ENCODE data around the gene TIGD4. TPM values are rescaled to one million over a fixed set of nuclear protein-coding genes. Genes with fewer than 3 reads are reported as not detected.

Gene TIGD4
- total and polyA plus RNA-seq, 4 donors = 0.02 to 0.42 (median 0.23) TPM

GRCh38 chr4:152719801-152720556 lies 59.6 kb downstream of the TIGD4 start:
- no peak for TF ChIP-seq SP1 (IDR thresholded peaks at IDR 0.05)
- no peak for TF ChIP-seq EGR1 (IDR thresholded peaks at IDR 0.05; ENCODE audit: low read depth in 2 of 2)
- no peak for TF ChIP-seq ATF3 (IDR thresholded peaks at IDR 0.05)
- no peak for TF ChIP-seq MAX (IDR thresholded peaks at IDR 0.05)
- TF ChIP-seq, protein P1, sequence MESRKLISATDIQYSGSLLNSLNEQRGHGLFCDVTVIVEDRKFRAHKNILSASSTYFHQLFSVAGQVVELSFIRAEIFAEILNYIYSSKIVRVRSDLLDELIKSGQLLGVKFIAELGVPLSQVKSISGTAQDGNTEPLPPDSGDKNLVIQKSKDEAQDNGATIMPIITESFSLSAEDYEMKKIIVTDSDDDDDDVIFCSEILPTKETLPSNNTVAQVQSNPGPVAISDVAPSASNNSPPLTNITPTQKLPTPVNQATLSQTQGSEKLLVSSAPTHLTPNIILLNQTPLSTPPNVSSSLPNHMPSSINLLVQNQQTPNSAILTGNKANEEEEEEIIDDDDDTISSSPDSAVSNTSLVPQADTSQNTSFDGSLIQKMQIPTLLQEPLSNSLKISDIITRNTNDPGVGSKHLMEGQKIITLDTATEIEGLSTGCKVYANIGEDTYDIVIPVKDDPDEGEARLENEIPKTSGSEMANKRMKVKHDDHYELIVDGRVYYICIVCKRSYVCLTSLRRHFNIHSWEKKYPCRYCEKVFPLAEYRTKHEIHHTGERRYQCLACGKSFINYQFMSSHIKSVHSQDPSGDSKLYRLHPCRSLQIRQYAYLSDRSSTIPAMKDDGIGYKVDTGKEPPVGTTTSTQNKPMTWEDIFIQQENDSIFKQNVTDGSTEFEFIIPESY (IDR thresholded peaks at IDR 0.05) = no peak
- no peak for TF ChIP-seq NR2F2 (IDR thresholded peaks at IDR 0.05)
- TF ChIP-seq RXRA (IDR thresholded peaks at IDR 0.05) = no peak
- no peak for TF ChIP-seq JUND (IDR thresholded peaks at IDR 0.05)
- no peak for TF ChIP-seq RAD21 (IDR thresholded peaks at IDR 0.05)
- TF ChIP-seq FOXA2 (IDR thresholded peaks at IDR 0.05) = no peak
- TF ChIP-seq YY1 (IDR thresholded peaks at IDR 0.05) = no peak
- no peak for TF ChIP-seq FOXA1 (IDR thresholded peaks at IDR 0.05)
- no peak for TF ChIP-seq TAF1 (conservative IDR thresholded peaks at IDR 0.05)
- TF ChIP-seq CTCF (IDR thresholded peaks at IDR 0.05; ENCODE audit: low read depth, low read length, missing input control) = no peak
- TF ChIP-seq GABPA (IDR thresholded peaks at IDR 0.05 in 1 of 2, conservative IDR thresholded peaks at IDR 0.05 in 1 of 2) = no peak
- TF ChIP-seq HNF4A (conservative IDR thresholded peaks at IDR 0.05) = no peak
- no peak for TF ChIP-seq HNF4G (IDR thresholded peaks at IDR 0.05)
- TF ChIP-seq, protein P2, sequence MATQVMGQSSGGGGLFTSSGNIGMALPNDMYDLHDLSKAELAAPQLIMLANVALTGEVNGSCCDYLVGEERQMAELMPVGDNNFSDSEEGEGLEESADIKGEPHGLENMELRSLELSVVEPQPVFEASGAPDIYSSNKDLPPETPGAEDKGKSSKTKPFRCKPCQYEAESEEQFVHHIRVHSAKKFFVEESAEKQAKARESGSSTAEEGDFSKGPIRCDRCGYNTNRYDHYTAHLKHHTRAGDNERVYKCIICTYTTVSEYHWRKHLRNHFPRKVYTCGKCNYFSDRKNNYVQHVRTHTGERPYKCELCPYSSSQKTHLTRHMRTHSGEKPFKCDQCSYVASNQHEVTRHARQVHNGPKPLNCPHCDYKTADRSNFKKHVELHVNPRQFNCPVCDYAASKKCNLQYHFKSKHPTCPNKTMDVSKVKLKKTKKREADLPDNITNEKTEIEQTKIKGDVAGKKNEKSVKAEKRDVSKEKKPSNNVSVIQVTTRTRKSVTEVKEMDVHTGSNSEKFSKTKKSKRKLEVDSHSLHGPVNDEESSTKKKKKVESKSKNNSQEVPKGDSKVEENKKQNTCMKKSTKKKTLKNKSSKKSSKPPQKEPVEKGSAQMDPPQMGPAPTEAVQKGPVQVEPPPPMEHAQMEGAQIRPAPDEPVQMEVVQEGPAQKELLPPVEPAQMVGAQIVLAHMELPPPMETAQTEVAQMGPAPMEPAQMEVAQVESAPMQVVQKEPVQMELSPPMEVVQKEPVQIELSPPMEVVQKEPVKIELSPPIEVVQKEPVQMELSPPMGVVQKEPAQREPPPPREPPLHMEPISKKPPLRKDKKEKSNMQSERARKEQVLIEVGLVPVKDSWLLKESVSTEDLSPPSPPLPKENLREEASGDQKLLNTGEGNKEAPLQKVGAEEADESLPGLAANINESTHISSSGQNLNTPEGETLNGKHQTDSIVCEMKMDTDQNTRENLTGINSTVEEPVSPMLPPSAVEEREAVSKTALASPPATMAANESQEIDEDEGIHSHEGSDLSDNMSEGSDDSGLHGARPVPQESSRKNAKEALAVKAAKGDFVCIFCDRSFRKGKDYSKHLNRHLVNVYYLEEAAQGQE (IDR thresholded peaks at IDR 0.05) = no peak
- DNase-seq (ENCODE audit: low spot score) = no peak
- Histone ChIP-seq H3K9me3 (ENCODE audit: control insufficient read depth in 4 of 4, low read length in 3 of 4) (peaks cover 1 to 4% (median 2%) of the 10 kb centered on the region in 4 donors), H3K27ac (ENCODE audit: low read depth in 1 of 2, low read length in 2 of 2) (no peak overlapping the region), H3K9ac (ENCODE audit: low read depth in 1 of 2, low read length in 2 of 2) (no peak overlapping the region), H3K4me1 (ENCODE audit: control insufficient read depth in 4 of 4, insufficient read depth in 4 of 4, low read length in 3 of 4) (peaks cover 0 to 3% (median 0%) of the 10 kb centered on the region in 4 donors), H3K27me3 (ENCODE audit: control insufficient read depth in 4 of 4, insufficient read depth in 4 of 4, low read length in 3 of 4) (no peaks in the 10 kb centered on the region), H3K36me3 (ENCODE audit: control insufficient read depth in 4 of 4, insufficient read depth in 3 of 4, low read depth in 1 of 4, low read length in 3 of 4) (no peaks in the 10 kb centered on the region), H3K4me3 (ENCODE audit: low read depth in 1 of 3, low read length in 3 of 3) (no peak overlapping the region)
- 89% methylated on average over 24 of the region's 24 CpGs for WGBS

Other genes with a start within 250 kb of the TIGD4 start
- gene FBXW7, start 243.6 kb downstream of the TIGD4 start, total RNA-seq = 10 to 100 TPM; 22.9 to 56.9 TPM
- gene FBXW7, start 243.6 kb downstream of the TIGD4 start, polyA plus RNA-seq = 1 to 10 TPM; 4.0 to 9.3 TPM
- gene TMEM154, start 99.7 kb downstream of the TIGD4 start, total RNA-seq = 1 to 10 TPM in 1 of 2 donors, under 1 TPM in 1; 0.65 to 4.4 TPM
- gene TMEM154, start 99.7 kb downstream of the TIGD4 start, polyA plus RNA-seq = 1 to 10 TPM in 1 of 2 donors, under 1 TPM in 1; 0.32 to 4.0 TPM
- gene ARFIP1, start 224 bp upstream of the TIGD4 start, total RNA-seq = 10 to 100 TPM; 16.3 to 16.8 TPM
- 10 to 100 TPM in 1 of 2 donors, 1 to 10 TPM in 1; 6.8 to 13.4 TPM for gene ARFIP1, start 224 bp upstream of the TIGD4 start, polyA plus RNA-seq
- gene FHDC1, start 156.6 kb upstream of the TIGD4 start, total RNA-seq = 10 to 100 TPM in 1 of 2 donors, under 1 TPM in 1; 0.17 to 33.0 TPM
- gene FHDC1, start 156.6 kb upstream of the TIGD4 start, polyA plus RNA-seq = under 1 TPM; 0.06 TPM